ENCODE data around the gene MSRB3. TPM values are rescaled to one million over a fixed set of nuclear protein-coding genes. Genes with fewer than 3 reads are reported as not detected.

Gene MSRB3
- total RNA-seq, 1 experiment from 2014 or later = 31.1 TPM

DNA sequence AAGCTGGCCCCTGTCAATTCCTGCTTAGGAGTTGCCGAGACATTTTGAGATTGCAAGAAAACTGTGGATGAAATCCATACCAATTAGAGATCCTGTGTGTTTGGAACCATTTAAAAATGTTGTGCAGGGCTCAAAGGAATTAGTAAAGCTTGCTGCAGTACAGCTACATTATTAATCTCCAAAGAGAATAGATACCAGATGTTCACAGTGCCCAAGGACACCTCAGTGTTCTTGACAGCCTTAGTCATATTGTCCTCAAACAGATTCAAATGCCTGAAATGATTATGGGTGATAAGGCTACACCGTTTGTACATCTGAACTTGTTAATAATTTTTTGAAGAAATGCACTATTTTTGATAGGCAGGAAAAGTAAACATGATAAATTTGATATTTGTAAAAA is 164.6 kb downstream of the MSRB3 start:
- Mint-ChIP-seq H3K36me3 (ENCODE audit: insufficient read depth, unreplicated experiment) (no peaks in the 10 kb centered on the region), H3K9me3 (ENCODE audit: unreplicated experiment) (no peaks in the 10 kb centered on the region), H3K27ac (ENCODE audit: low read depth, unreplicated experiment) (no peak overlapping the region), H3K27me3 (ENCODE audit: insufficient read depth, unreplicated experiment) (no peaks in the 10 kb centered on the region), H3K4me3 (ENCODE audit: unreplicated experiment) (no peak overlapping the region), H3K4me1 (ENCODE audit: insufficient read depth, unreplicated experiment) (no peaks in the 10 kb centered on the region)
- intact Hi-C loops (cut with micrococcal nuclease) = no loop called here
- TF ChIP-seq CTCF (IDR thresholded peaks at IDR 0.05; ENCODE audit: unreplicated experiment) = no peak
- BruUV-seq (replicated peaks) = no TSS peak
- DNase-seq (ENCODE audit: unreplicated experiment) = no peak
- ChIA-PET CTCF (interaction anchor here (0.8 kb wide), 1 partner anchor 80 kb away, joined by 3 read pairs; no protein-coding TSS in a partner anchor), POLR2A (no interaction called here)

- intact Hi-C loops (cut with micrococcal nuclease) = no loop called here
- Mint-ChIP-seq H3K9me3 (ENCODE audit: unreplicated experiment) (no peaks in the 10 kb centered on the region), H3K27ac (ENCODE audit: low read depth, unreplicated experiment) (no peak overlapping the region), H3K4me3 (ENCODE audit: unreplicated experiment) (no peak overlapping the region), H3K36me3 (ENCODE audit: insufficient read depth, unreplicated experiment) (no peaks in the 10 kb centered on the region), H3K4me1 (ENCODE audit: insufficient read depth, unreplicated experiment) (peaks cover 8% of the 10 kb centered on the region), H3K27me3 (ENCODE audit: insufficient read depth, unreplicated experiment) (no peaks in the 10 kb centered on the region)
- TF ChIP-seq CTCF (IDR thresholded peaks at IDR 0.05; ENCODE audit: unreplicated experiment) = no peak
- POLR2A ChIA-PET = interaction anchor here (0.9 kb wide), 1 partner anchor 9 kb away, joined by 3 read pairs; no protein-coding TSS in a partner anchor
- CTCF ChIA-PET = no interaction called here
- no peak for DNase-seq (ENCODE audit: unreplicated experiment)
- BruUV-seq (replicated peaks) = no TSS peak
Measured at GRCh38 chr12:65444996-65445395, 166.5 kb downstream of the MSRB3 start.

- Mint-ChIP-seq H3K27me3 (ENCODE audit: insufficient read depth, unreplicated experiment) (no peaks in the 10 kb centered on the region), H3K27ac (ENCODE audit: low read depth, unreplicated experiment) (no peak overlapping the region), H3K4me1 (ENCODE audit: insufficient read depth, unreplicated experiment) (peaks cover 14% of the 10 kb centered on the region), H3K36me3 (ENCODE audit: insufficient read depth, unreplicated experiment) (no peaks in the 10 kb centered on the region), H3K9me3 (ENCODE audit: unreplicated experiment) (no peaks in the 10 kb centered on the region), H3K4me3 (ENCODE audit: unreplicated experiment) (no peak overlapping the region)
- DNase-seq (ENCODE audit: unreplicated experiment) = no peak
- TF ChIP-seq CTCF (IDR thresholded peaks at IDR 0.05; ENCODE audit: unreplicated experiment) = no peak
- BruUV-seq (replicated peaks) = no TSS peak
- intact Hi-C loops (cut with micrococcal nuclease) = no loop called here
- POLR2A ChIA-PET = interaction anchor here (1.5 kb wide), 1 partner anchor 19 kb away, joined by 4 read pairs; no protein-coding TSS in a partner anchor
- CTCF ChIA-PET = interaction anchor here (0.7 kb wide), 1 partner anchor 681 kb away, joined by 3 read pairs; no protein-coding TSS in a partner anchor
Measured at GRCh38 chr12:65446901-65447300, 168.4 kb downstream of the MSRB3 start.

DNA sequence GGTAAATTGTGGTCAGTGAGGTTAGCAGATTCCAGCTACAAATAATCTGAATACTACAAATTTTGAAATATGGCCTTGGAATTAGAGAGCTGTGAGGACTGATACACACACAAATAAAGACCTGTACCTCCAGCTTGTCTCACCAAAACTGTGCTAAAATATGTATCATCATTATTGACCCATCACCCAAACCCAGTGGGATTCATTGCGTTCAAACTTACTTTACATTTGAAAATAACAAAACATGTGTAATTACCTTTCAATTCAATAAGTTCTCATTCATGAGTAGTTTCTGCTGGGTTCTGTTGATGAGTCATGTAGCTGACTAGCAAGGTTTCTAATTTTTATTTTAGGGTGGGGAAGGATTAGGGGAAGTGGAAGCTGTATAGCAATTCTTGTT is 170.9 kb downstream of the MSRB3 start:
- no TSS peak for BruUV-seq (replicated peaks)
- CTCF ChIA-PET = no interaction called here
- Mint-ChIP-seq H3K27ac (ENCODE audit: low read depth, unreplicated experiment) (no peak overlapping the region), H3K36me3 (ENCODE audit: insufficient read depth, unreplicated experiment) (peaks cover 8% of the 10 kb centered on the region), H3K4me1 (ENCODE audit: insufficient read depth, unreplicated experiment) (peaks cover 14% of the 10 kb centered on the region), H3K9me3 (ENCODE audit: unreplicated experiment) (no peaks in the 10 kb centered on the region), H3K4me3 (ENCODE audit: unreplicated experiment) (no peak overlapping the region), H3K27me3 (ENCODE audit: insufficient read depth, unreplicated experiment) (no peaks in the 10 kb centered on the region)
- intact Hi-C loops (cut with micrococcal nuclease) = no loop called here
- peak; percentile 24 for DNase-seq (ENCODE audit: unreplicated experiment)
- no peak for TF ChIP-seq CTCF (IDR thresholded peaks at IDR 0.05; ENCODE audit: unreplicated experiment)
- POLR2A ChIA-PET = interaction anchor here (0.6 kb wide), 1 partner anchor 594 kb away, joined by 3 read pairs; no protein-coding TSS in a partner anchor

Measured in MCF 10A (cell line).